HG03108 (cell line): ENCODE measurements around the gene DRC1.

Experiments
- ATAC-seq: cut with Tn5 transposase; IDR thresholded peaks from one replicate; pipeline ENCODE4 v1.9.1; 2021; ENCODE audit warnings: moderate library complexity; ENCODE audit not compliant: unreplicated experiment

The DRC1 gene

GRCh38 chr2:26396734-26397298 lies 4.9 kb upstream of the DRC1 start:
- no peak for ATAC-seq

- no peak for ATAC-seq
Measured at GRCh38 chr2:26399771-26400376, 1.8 kb upstream of the DRC1 start.

GRCh38 chr2:26400723-26401122 lies 997 bp upstream of the DRC1 start:
- no peak for ATAC-seq

- no peak for ATAC-seq
Measured at GRCh38 chr2:26407526-26407925, 5.8 kb downstream of the DRC1 start.

- ATAC-seq: no peak
Measured at GRCh38 chr2:26409785-26410184, 8.1 kb downstream of the DRC1 start.

- no peak for ATAC-seq
Measured at GRCh38 chr2:26410764-26411243, 9.1 kb downstream of the DRC1 start.

- no peak for ATAC-seq
Measured at GRCh38 chr2:26411419-26411818, 9.7 kb downstream of the DRC1 start.

GRCh38 chr2:26412091-26412673 lies 10.5 kb downstream of the DRC1 start:
- ATAC-seq: no peak

GRCh38 chr2:26414311-26414710 lies 12.6 kb downstream of the DRC1 start:
- no peak for ATAC-seq

- no peak for ATAC-seq
Measured at GRCh38 chr2:26421961-26422360, 20.2 kb downstream of the DRC1 start.

- no peak for ATAC-seq
Measured at GRCh38 chr2:26422947-26423629, 21.4 kb downstream of the DRC1 start.

GRCh38 chr2:26423750-26424149 lies 22.0 kb downstream of the DRC1 start:
- ATAC-seq: no peak

GRCh38 chr2:26424221-26424620 lies 22.5 kb downstream of the DRC1 start:
- ATAC-seq: no peak

- no peak for ATAC-seq
Measured at GRCh38 chr2:26428846-26429245, 27.1 kb downstream of the DRC1 start.

- ATAC-seq: no peak
Measured at GRCh38 chr2:26429779-26430578, 28.3 kb downstream of the DRC1 start.

- ATAC-seq: no peak
Measured at GRCh38 chr2:26430826-26431225, 29.1 kb downstream of the DRC1 start.

GRCh38 chr2:26432363-26432762 lies 30.6 kb downstream of the DRC1 start:
- no peak for ATAC-seq

- ATAC-seq: no peak
Measured at GRCh38 chr2:26432859-26433258, 31.1 kb downstream of the DRC1 start.

- ATAC-seq: no peak
Measured at GRCh38 chr2:26435106-26435505, 33.4 kb downstream of the DRC1 start.

GRCh38 chr2:26438526-26438925 lies 36.8 kb downstream of the DRC1 start:
- ATAC-seq: no peak

- no peak for ATAC-seq
Measured at GRCh38 chr2:26438926-26439325, 37.2 kb downstream of the DRC1 start.
